Measurements from ENCODE around the gene CLEC11A.
"Not testable (repeated sequence)": the region's sequence is repeated elsewhere in the genome, so short reads cannot be mapped to it uniquely, and the experiment has no call there.

DNA sequence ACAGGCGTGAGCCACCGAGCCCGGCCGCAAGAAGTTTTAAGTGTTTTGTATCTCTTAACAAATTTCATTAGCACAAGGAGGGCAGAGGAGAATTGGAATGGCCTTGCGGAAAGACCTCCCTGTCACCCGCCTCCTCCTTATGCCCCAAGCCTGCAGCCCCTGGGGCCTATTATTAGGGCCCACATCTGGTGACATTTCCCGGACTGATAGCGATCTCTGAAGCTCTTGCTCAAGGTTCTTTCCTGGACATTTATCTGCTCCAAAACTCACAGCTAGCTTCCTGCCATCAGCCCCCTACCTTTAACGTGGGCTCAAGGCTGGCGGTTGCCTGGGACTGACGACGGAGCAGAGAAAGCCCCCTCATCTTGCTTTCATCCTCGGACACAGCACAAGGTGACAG is 40.4 kb downstream of the CLEC11A start:
- TF ChIP-seq FOXJ3 (CRISPR knock-in tag; IDR thresholded peaks at IDR 0.05; ENCODE audit: borderline replicate concordance); SMAD3 (CRISPR knock-in tag; IDR thresholded peaks at IDR 0.05; ENCODE audit: borderline replicate concordance); NFE2L1 (CRISPR knock-in tag; IDR thresholded peaks at IDR 0.05); CBFB (CRISPR knock-in tag; IDR thresholded peaks at IDR 0.05; ENCODE audit: low read depth): not testable (repeated sequence)
- TF ChIP-seq, protein P1, sequence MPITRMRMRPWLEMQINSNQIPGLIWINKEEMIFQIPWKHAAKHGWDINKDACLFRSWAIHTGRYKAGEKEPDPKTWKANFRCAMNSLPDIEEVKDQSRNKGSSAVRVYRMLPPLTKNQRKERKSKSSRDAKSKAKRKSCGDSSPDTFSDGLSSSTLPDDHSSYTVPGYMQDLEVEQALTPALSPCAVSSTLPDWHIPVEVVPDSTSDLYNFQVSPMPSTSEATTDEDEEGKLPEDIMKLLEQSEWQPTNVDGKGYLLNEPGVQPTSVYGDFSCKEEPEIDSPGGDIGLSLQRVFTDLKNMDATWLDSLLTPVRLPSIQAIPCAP (CRISPR knock-in tag; IDR thresholded peaks at IDR 0.05), result not testable (repeated sequence)
- TF ChIP-seq, protein P2, sequence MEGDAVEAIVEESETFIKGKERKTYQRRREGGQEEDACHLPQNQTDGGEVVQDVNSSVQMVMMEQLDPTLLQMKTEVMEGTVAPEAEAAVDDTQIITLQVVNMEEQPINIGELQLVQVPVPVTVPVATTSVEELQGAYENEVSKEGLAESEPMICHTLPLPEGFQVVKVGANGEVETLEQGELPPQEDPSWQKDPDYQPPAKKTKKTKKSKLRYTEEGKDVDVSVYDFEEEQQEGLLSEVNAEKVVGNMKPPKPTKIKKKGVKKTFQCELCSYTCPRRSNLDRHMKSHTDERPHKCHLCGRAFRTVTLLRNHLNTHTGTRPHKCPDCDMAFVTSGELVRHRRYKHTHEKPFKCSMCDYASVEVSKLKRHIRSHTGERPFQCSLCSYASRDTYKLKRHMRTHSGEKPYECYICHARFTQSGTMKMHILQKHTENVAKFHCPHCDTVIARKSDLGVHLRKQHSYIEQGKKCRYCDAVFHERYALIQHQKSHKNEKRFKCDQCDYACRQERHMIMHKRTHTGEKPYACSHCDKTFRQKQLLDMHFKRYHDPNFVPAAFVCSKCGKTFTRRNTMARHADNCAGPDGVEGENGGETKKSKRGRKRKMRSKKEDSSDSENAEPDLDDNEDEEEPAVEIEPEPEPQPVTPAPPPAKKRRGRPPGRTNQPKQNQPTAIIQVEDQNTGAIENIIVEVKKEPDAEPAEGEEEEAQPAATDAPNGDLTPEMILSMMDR (IDR thresholded peaks at IDR 0.05), result not testable (repeated sequence)
- TF ChIP-seq, protein P3, sequence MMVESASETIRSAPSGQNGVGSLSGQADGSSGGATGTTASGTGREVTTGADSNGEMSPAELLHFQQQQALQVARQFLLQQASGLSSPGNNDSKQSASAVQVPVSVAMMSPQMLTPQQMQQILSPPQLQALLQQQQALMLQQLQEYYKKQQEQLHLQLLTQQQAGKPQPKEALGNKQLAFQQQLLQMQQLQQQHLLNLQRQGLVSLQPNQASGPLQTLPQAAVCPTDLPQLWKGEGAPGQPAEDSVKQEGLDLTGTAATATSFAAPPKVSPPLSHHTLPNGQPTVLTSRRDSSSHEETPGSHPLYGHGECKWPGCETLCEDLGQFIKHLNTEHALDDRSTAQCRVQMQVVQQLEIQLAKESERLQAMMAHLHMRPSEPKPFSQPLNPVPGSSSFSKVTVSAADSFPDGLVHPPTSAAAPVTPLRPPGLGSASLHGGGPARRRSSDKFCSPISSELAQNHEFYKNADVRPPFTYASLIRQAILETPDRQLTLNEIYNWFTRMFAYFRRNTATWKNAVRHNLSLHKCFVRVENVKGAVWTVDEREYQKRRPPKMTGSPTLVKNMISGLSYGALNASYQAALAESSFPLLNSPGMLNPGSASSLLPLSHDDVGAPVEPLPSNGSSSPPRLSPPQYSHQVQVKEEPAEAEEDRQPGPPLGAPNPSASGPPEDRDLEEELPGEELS (CRISPR knock-in tag; IDR thresholded peaks at IDR 0.05), result not testable (repeated sequence)
- TF ChIP-seq, protein P4, sequence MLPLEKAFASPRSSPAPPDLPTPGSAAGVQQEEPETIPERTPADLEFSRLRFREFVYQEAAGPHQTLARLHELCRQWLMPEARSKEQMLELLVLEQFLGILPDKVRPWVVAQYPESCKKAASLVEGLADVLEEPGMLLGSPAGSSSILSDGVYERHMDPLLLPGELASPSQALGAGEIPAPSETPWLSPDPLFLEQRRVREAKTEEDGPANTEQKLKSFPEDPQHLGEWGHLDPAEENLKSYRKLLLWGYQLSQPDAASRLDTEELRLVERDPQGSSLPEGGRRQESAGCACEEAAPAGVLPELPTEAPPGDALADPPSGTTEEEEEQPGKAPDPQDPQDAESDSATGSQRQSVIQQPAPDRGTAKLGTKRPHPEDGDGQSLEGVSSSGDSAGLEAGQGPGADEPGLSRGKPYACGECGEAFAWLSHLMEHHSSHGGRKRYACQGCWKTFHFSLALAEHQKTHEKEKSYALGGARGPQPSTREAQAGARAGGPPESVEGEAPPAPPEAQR (CRISPR knock-in tag; IDR thresholded peaks at IDR 0.05), result not testable (repeated sequence)
